Activated naive CD4-positive, alpha-beta T cell treated with Interleukin-2 at 50 U/mL for 16 hours (primary cell): ENCODE results near the gene ZBED1.
"Not testable (repeated sequence)": the region's sequence is repeated elsewhere in the genome, so short reads cannot be mapped to it uniquely, and the experiment has no call there.

Experiments used
- DNase-seq: peaks from one replicate; pipeline ENCODE4 v3.0.0-alpha.2; 2020

Gene ZBED1

GRCh38 chrX:2492531-2493218, 8.1 kb downstream of the ZBED1 start:
- DNase-seq, result no peak

GRCh38 chrX:2490634-2491033, 10.1 kb downstream of the ZBED1 start:
- no peak for DNase-seq

GRCh38 chrX:2489446-2490445, 11.0 kb downstream of the ZBED1 start:
- no peak for DNase-seq

GRCh38 chrX:2488621-2489285, 12.0 kb downstream of the ZBED1 start:
- DNase-seq, result no peak

- no peak for DNase-seq
Measured at GRCh38 chrX:2487366-2487765, 13.4 kb downstream of the ZBED1 start.

- DNase-seq, result no peak
Measured at GRCh38 chrX:2486476-2487133, 14.2 kb downstream of the ZBED1 start.

- DNase-seq, result no peak
Measured at GRCh38 chrX:2485789-2486345, 14.9 kb downstream of the ZBED1 start.

- DNase-seq, result no peak
Measured at GRCh38 chrX:2484721-2485648, 15.8 kb downstream of the ZBED1 start.

- DNase-seq, result no peak
Measured at GRCh38 chrX:2484256-2484655, 16.5 kb downstream of the ZBED1 start.

GRCh38 chrX:2483398-2484060, 17.2 kb downstream of the ZBED1 start:
- no peak for DNase-seq

- not testable (repeated sequence) for DNase-seq
Measured at GRCh38 chrX:2481597-2481996, 19.2 kb downstream of the ZBED1 start.

GRCh38 chrX:2479982-2480381, 20.8 kb downstream of the ZBED1 start:
- DNase-seq, result not testable (repeated sequence)

- DNase-seq, result no peak
Measured at GRCh38 chrX:2479420-2479780, 21.4 kb downstream of the ZBED1 start.

GRCh38 chrX:2478546-2479419, 22.0 kb downstream of the ZBED1 start:
- no peak for DNase-seq

GRCh38 chrX:2477313-2477712, 23.5 kb downstream of the ZBED1 start:
- DNase-seq, result not testable (repeated sequence)

GRCh38 chrX:2474963-2475726, 25.6 kb downstream of the ZBED1 start:
- no peak for DNase-seq

- no peak for DNase-seq
Measured at GRCh38 chrX:2474280-2474962, 26.4 kb downstream of the ZBED1 start.

GRCh38 chrX:2473064-2473463, 27.7 kb downstream of the ZBED1 start:
- not testable (repeated sequence) for DNase-seq
